Measurements from ENCODE around the gene KIAA1549. TPM values are rescaled to one million over a fixed set of nuclear protein-coding genes. Genes with fewer than 3 reads are reported as not detected.

KIAA1549 gene
- total RNA-seq, 1 donor from 2014 or later = 1.3 TPM

- Mint-ChIP-seq H3K27ac (no peak overlapping the region), H3K4me1 (ENCODE audit: low read depth) (no peaks in the 10 kb centered on the region), H3K4me3 (ENCODE audit: low read depth) (no peak overlapping the region), H3K27me3 (ENCODE audit: low read depth) (peaks cover 6% of the 10 kb centered on the region), H3K9me3 (peaks cover 12% of the 10 kb centered on the region), H3K36me3 (ENCODE audit: low read depth) (no peaks in the 10 kb centered on the region)
- DNase-seq (ENCODE audit: low spot score) = no peak
- intact Hi-C loops (cut with micrococcal nuclease) = no loop called here
Measured at GRCh38 chr7:138785587-138786437, 195.4 kb downstream of the KIAA1549 start.

- no peak for DNase-seq (ENCODE audit: low spot score)
- Mint-ChIP-seq H3K27me3 (ENCODE audit: low read depth) (peaks cover 6% of the 10 kb centered on the region), H3K4me1 (ENCODE audit: low read depth) (no peaks in the 10 kb centered on the region), H3K9me3 (peaks cover 12% of the 10 kb centered on the region), H3K36me3 (ENCODE audit: low read depth) (no peaks in the 10 kb centered on the region), H3K27ac (no peak overlapping the region), H3K4me3 (ENCODE audit: low read depth) (no peak overlapping the region)
- intact Hi-C loops (cut with micrococcal nuclease) = no loop called here
Measured at GRCh38 chr7:138784692-138785091, 196.5 kb downstream of the KIAA1549 start.

Other genes with a start within 250 kb of the KIAA1549 start
- not detected in 2 replicates for gene TMEM213, start 183.4 kb downstream of the KIAA1549 start, total RNA-seq
- not detected in 2 replicates for gene ATP6V0A4, start 183.2 kb downstream of the KIAA1549 start, total RNA-seq
- gene ZC3HAV1L, start 54.7 kb upstream of the KIAA1549 start, total RNA-seq = 38.2 and 39.4 TPM in 2 replicates
- 76.0 and 77.1 TPM in 2 replicates for gene ZC3HAV1, start 128.3 kb upstream of the KIAA1549 start, total RNA-seq
- 13.6 and 14.1 TPM in 2 replicates for gene UBN2, start 249.8 kb upstream of the KIAA1549 start, total RNA-seq